GM12801 (cell line): ENCODE measurements around the gene TRIO.

Experiments
- TF ChIP-seq, protein P1 (sequence below): IDR thresholded peaks from one replicate; pipeline ENCODE4 v1.5.1; 2011; ENCODE audit warnings: control low read depth; ENCODE audit not compliant: insufficient read length; ENCODE audit errors: extremely low read depth

The TRIO gene

DNA sequence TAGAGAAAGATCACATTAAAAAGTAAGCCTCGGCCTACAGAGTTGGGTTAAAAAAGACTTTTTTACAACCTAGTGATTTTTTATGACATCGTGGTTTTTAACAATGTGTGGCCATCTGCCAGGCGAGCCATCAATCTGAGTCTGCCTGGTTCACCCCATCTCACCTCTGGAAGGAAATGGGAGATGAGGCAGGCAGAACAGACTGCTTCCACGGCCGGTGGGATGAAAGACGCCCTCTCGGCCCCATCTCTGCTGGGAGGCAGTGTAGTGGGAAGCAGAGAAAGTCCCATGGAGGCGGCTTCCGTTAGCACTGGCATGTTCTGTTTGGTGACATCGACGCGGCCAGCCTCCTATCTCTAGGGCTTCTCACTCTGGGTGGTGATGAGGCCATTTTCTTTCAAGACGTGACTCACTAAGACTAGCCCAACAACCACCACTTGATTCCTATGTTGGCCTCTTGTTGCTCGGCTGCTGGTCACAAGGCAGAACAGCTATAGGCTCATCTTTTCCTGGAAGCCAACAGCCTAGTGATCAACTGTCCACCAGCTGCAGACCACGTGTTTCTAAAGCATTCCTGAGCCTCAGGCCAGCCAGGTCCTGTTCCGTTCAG, 306.0 kb downstream of the TRIO start:
- TF ChIP-seq, protein P1, sequence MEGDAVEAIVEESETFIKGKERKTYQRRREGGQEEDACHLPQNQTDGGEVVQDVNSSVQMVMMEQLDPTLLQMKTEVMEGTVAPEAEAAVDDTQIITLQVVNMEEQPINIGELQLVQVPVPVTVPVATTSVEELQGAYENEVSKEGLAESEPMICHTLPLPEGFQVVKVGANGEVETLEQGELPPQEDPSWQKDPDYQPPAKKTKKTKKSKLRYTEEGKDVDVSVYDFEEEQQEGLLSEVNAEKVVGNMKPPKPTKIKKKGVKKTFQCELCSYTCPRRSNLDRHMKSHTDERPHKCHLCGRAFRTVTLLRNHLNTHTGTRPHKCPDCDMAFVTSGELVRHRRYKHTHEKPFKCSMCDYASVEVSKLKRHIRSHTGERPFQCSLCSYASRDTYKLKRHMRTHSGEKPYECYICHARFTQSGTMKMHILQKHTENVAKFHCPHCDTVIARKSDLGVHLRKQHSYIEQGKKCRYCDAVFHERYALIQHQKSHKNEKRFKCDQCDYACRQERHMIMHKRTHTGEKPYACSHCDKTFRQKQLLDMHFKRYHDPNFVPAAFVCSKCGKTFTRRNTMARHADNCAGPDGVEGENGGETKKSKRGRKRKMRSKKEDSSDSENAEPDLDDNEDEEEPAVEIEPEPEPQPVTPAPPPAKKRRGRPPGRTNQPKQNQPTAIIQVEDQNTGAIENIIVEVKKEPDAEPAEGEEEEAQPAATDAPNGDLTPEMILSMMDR, result no peak

DNA sequence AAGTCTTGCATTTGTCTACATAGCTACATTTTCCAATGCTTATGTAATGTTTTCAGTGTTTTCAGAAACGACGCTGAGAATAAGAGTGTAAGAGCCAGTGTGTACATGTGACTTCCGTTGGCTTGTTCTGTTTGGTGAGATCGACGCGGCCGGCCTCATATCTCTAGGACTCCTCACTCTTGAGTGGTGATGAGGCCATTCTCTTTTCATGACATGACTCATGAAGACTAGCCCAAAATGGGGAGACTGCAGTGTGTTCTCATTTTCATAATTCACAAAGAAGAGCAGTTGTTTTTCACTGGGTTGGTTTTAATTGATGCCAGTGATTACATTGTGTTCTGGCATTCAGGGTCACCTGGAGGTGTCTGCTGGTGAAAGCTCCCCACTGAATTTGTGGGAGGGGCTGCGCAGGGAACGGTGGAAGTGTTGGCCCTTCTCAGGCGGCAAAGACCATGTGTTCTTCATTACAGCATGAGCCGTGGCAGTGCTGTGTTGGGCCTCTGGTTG, 306.9 kb downstream of the TRIO start:
- TF ChIP-seq, protein P1, result no peak

DNA sequence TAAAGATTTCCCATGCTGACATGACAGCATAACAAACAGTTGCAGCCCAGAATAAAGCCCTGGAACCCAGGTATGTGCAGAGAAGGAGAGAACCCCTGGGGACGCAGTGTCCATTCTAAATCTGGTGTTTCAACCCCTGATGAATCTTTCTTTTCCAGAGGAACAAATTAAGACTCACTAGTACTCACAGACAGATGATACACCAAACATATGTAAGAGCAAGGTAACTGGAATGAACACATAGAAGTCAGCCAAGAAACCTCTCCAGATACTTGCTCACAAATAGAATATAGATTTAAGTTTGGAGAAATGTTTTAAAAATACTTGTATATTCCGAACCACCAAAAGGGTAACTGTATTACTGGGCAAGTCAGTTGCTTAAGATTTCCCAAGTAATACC, 307.6 kb downstream of the TRIO start:
- TF ChIP-seq, protein P1, result no peak

DNA sequence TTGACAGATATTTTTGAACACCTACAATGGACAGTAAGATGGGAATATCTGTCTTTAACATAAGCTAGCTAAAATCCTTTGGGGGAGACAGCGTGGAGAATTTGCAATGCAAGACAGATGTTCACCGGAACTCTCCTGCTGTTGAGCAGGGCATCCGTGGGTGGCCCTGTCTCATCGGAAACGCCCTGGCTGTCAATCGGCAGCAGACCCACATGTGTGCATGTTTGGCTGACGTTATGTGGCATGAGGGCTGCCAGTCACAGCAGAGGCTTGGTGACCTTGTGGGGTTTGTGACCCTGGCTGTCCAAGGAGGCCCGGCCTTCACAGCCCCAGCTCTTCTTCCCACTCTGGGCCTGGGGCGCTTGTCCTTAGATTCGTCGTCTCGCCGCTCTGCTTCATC, 308.7 kb downstream of the TRIO start:
- TF ChIP-seq, protein P1, result no peak

DNA sequence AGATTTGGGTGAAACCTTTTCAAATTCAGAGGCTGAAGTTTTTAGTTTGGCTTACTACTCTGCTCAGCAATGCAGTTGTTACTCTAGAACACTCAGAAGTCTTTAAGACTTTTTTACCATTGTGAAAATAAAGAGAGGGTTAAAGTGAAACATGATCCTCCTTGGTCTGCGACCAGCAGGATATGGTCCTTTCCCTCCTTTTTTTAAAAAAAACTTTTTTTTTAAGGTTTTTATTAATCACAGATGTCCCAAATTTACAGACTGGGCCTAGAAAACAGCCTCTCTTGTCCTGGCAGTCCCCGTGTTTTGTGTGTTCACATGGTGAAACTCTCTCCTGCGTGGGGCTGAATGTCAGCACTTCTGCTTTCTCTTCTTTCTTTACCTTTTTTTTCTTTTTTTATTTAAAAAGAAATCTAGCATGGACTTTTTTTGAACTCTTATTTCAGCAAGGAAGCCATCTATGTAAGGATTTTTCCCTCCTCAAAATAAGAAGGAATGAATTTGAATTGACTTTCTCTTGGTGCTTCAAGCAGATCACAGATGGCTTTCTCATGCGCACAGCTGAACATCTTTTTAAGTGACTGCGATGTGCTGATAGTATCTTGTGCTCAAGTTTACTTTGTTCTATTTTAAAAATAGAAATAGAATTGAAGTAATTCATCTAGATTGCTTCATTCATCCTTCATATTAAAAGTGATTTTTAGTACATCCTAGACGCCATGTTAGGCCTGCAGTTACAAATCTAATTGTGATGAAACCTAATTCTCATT, 309.7 kb downstream of the TRIO start:
- TF ChIP-seq, protein P1, result no peak

DNA sequence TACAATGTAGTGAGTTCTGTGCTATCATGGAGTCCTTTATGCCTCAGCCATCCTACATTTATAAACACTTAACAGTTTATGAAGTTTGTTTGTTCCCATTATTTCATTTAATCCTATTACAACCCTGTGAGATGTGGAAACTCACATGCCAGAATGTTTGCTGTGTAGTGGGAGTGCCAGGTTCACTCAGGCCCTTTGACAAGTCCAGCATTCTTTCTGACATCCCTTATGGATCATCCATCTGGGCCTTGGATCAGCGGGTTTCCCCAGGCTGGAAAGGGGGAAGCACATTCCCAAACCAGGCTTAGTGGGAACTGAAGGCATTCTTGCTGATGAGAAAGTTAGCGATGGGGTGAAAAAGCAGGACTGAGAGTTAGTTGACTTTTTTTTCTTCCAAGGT, 310.3 kb downstream of the TRIO start:
- TF ChIP-seq, protein P1, result no peak

DNA sequence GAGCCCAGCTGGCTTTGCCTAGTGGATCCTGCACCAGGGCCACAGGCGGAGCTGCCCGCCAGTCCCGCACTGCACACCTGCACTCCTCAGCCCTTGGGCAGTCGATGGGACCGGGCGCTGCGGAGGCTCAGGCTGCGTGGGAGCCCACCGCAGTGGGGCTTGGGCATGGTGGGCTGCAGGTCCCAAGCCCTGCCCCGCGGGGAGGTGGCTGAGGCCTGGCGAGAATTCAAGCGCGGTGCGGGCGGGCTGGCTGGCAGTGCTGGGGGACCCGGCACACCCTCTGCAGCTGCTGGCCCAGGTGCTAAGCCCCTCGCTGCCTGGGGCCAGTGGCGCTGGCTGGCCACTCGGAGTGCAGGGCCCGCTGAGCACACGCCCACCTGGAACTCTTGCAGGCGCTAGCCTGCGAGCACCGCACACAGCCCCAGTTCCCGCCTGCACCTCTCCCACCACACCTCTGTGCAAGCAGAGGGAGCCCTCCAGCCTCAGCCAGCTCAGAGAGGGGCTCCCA, 312.7 kb downstream of the TRIO start:
- TF ChIP-seq, protein P1, result no peak
